22Rv1 (cell line): ENCODE data around the gene NFIA.

Experiments
- CTCF ChIP-seq: fragments of 450-650 bp; IDR thresholded peaks from 2 replicates; pipeline ENCODE4 v1.5.1; 2017; ENCODE audit warnings: mild to moderate bottlenecking
- ZFX ChIP-seq: fragments of 450-650 bp; IDR thresholded peaks from 2 replicates; pipeline ENCODE4 v1.6.1; 2017; ENCODE audit warnings: antibody characterized with exemption, borderline replicate concordance

- no peak for TF ChIP-seq CTCF
- TF ChIP-seq ZFX: no peak
Observed at GRCh38 chr1:61190618-61191432, 108.5 kb downstream of the NFIA start.
